GM18505 (cell line): ENCODE data around the gene HOXD3.

Source experiments
- ATAC-seq: cut with Tn5 transposase; IDR thresholded peaks from one replicate; pipeline ENCODE4 v1.9.1; 2021; ENCODE audit not compliant: unreplicated experiment
- POLR2A ChIP-seq: IDR thresholded peaks from 4 replicates; pipeline ENCODE4 v1.6.1; 2011; ENCODE audit warnings: borderline replicate concordance; ENCODE audit not compliant: insufficient read depth, insufficient read length; ENCODE audit errors: extremely low read depth

The HOXD3 gene

DNA sequence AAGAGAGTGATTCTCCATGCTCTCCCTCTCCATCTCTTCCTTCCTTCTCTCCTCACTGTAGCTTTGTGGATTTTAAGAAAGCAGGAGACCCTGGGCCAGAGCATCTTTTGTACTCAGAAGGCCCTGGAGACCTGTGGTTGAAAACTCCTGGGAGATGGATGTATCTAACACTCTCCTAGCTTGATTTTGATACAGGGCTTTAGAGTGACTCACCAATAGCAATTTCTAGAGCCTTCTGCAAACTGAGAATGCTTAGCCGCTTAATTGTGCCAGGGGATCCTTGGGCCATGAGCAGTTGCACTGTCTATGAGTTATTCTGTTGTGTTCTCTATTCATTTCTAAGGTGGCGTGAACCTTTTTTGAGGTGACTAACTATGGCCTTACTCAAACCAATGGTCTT lies 49.0 kb downstream of the HOXD3 start:
- no peak for TF ChIP-seq POLR2A
- ATAC-seq, result no peak

- no peak for ATAC-seq
- no peak for TF ChIP-seq POLR2A
These were observed 49.6 kb downstream of the HOXD3 start for GRCh38 chr2:176206682-176207081.

DNA sequence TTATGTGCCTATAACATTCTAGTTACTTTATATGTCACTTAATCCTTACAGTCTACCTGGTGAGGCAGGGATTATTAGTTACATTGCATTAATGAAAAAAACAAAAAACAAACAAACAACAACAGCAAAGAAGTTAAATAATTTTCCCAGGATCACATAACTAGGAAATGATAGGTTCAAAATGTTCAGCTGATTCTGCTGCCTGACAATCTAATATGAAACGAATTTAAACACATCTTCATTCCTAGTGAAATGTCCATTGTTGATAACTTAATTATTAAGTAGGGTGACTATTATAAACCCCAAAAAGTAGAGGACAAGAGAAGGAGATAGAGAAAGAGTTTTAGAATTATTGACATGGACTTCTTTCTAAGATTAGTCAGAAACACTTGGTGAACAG lies 54.0 kb downstream of the HOXD3 start:
- no peak for ATAC-seq
- TF ChIP-seq POLR2A, result no peak

- ATAC-seq, result no peak
- no peak for TF ChIP-seq POLR2A
These were observed 55.2 kb downstream of the HOXD3 start for GRCh38 chr2:176212276-176212675.

- no peak for ATAC-seq
- TF ChIP-seq POLR2A, result no peak
These were observed 56.3 kb downstream of the HOXD3 start for GRCh38 chr2:176213406-176213805.
